GM12875 (cell line): Measurements from ENCODE around the gene FBXW7.

ENCODE experiments used
- H3K4me3 ChIP-seq: one replicate; pipeline ENCODE4 v1.5.1; 2011; ENCODE audit warnings: low read depth, low read length, control low read depth
- CTCF ChIP-seq: IDR thresholded peaks from 2 replicates; pipeline ENCODE4 v1.5.1; 2011; ENCODE audit warnings: low read depth, mild to moderate bottlenecking, control low read depth, inconsistent platforms, low read length, moderate library complexity, borderline replicate concordance; ENCODE audit not compliant: insufficient read depth

Gene FBXW7

DNA sequence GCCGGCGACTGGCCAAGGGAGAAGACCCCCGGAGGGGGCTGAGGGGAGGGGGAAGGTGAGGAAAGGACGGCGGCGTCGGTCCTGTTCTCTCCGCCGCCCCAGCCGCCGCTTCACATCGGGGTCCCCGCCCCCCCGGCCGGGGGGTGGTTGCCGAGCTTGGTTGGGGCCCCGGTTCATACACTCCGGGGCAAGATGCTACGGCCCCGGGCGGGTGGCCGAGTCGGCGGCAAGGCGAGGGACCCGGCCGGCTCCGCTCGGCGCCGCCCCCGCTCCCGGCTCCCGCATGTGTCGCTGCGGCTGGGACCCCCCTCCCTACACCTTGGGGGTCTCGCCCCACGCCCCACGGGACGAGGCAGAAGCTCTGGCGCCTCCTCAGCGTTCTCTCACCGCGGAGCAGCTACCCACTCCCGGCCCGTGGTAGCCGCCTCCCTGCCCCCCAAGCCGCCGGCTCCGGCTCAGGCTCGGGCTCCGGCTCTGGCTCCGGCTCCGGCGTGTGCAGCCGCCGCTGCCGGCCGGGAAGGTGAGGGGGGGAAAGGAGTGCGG, 461 bp downstream of the FBXW7 start:
- TF ChIP-seq CTCF = no peak

GRCh38 chr4:152534541-152535359, 1.1 kb downstream of the FBXW7 start:
- no peak for TF ChIP-seq CTCF

More for the DNA sequence above, 461 bp downstream of the FBXW7 start:
- H3K4me3 ChIP-seq = peak overlapping the region; percentile 99

DNA sequence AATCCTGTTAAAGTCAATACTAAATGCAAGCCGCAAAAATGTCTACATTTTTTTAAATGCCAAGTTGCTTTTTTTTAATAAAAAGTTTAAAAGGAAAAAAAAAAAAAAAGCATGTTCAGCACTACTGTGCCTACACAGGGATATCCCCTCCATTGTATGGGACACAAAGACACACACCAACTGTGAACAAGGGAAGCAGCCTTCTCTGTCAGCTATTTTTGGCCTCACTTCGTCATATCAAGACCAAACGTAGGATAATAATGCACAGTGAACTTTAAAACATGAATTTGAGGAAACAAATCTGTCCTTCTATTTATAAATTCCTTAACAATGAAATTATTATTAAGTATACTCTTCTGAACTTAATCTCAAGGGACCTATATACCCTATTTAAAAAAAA, 4.4 kb downstream of the FBXW7 start:
- no peak for TF ChIP-seq CTCF
- no peak overlapping the region for H3K4me3 ChIP-seq

More at GRCh38 chr4:152534541-152535359, 1.1 kb downstream of the FBXW7 start:
- peak overlapping the region; percentile 99 for H3K4me3 ChIP-seq

DNA sequence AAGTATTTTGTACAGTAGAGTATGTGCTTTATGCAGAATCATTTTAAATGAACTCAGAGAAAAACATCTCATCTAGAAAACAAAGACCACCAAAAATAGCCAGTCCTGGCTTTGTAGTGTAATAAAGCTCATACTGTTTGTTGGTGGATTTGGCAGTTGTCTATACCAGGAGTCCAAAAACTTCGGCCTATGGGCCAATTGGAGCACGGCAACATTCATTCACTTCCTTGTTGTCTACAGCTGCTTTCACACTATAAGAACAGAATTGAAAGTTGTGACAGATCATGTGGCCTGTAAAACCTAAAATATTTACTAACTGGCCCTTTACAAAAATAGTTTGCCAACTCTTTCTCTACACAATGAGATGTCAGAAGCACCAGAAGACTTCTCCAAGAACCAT, 5.3 kb downstream of the FBXW7 start:
- no peak overlapping the region for H3K4me3 ChIP-seq
- no peak for TF ChIP-seq CTCF

DNA sequence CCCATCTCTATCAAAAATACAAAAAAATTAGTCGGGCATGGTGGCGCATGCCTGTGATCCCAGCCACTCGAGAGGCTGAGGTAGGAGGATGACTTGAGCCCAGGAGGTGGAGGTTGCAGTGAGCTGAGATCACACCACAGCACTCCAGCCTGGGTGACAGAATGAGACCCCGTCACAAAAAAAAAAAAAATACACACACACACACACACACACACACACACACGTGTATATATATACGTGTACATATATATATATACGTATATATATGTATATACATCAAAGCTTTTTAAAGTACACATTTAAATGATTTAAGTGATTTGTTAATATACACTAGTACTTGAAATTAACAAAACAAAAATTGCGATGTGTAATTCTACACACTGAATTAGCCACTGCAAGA, 6.0 kb downstream of the FBXW7 start:
- no peak for TF ChIP-seq CTCF
- no peak overlapping the region for H3K4me3 ChIP-seq

- H3K4me3 ChIP-seq = no peak overlapping the region
- no peak for TF ChIP-seq CTCF
Observed at GRCh38 chr4:152528060-152528459, 7.8 kb downstream of the FBXW7 start.

DNA sequence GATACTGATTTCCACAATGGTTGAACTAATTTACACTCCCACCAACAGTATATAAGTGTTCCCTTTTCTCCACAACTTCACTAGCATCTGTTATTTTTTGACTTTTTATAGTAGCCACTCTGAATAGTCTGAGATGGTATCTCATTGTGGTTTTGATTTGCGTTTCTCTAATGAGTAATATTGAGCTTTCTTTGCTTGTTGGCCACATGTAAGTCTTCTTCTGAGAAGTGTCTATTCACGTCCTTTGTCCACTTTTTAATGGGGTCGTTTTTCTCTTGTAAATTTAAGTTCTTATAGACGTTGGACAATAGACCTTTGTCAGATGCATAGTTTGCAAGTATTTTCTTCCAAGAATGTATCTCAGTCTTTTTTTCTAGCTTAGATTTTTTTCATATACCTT, 10.0 kb downstream of the FBXW7 start:
- no peak overlapping the region for H3K4me3 ChIP-seq
- no peak for TF ChIP-seq CTCF
